Hepatocyte (in vitro differentiated cells): Measurements from ENCODE around the gene HERC5. TPM values are rescaled to one million over a fixed set of nuclear protein-coding genes. Genes with fewer than 3 reads are reported as not detected.

Experiments
- DNase-seq: peaks from one replicate; pipeline ENCODE4 v3.0.0-alpha.2; 2016; ENCODE audit warnings: low spot score
- H2AFZ ChIP-seq: fragments of 200-600 bp; sonication (generic); 2 replicates; pipeline ENCODE4 v1.6.0; 2016; ENCODE audit warnings: antibody characterized with exemption, mild to moderate bottlenecking
- H3K27ac ChIP-seq: fragments of 200-600 bp; sonication (generic); 2 replicates; pipeline ENCODE4 v1.5.1; 2016; ENCODE audit warnings: mild to moderate bottlenecking
- H3K27me3 ChIP-seq: fragments of 200-600 bp; sonication (generic); 2 replicates; pipeline ENCODE4 v1.6.1; 2016
- H3K36me3 ChIP-seq: fragments of 200-600 bp; sonication (generic); replicated peaks from 2 replicates; pipeline ENCODE4 v1.5.1; 2016; ENCODE audit warnings: low read depth; ENCODE audit not compliant: insufficient read depth
- H3K4me1 ChIP-seq: fragments of 200-600 bp; sonication (generic); 2 replicates; pipeline ENCODE4 v1.5.1; 2016; ENCODE audit warnings: mild to moderate bottlenecking, moderate library complexity; ENCODE audit not compliant: insufficient read depth
- H3K4me2 ChIP-seq: fragments of 200-600 bp; sonication (generic); 2 replicates; pipeline ENCODE4 v1.6.0; 2016
- H3K4me3 ChIP-seq: fragments of 200-600 bp; sonication (generic); 2 replicates; pipeline ENCODE4 v1.5.1; 2016; ENCODE audit warnings: mild to moderate bottlenecking
- H3K79me2 ChIP-seq: fragments of 200-600 bp; sonication (generic); 2 replicates; pipeline ENCODE4 v1.6.0; 2017; ENCODE audit warnings: mild to moderate bottlenecking
- H3K9me2 ChIP-seq: fragments of 200-600 bp; sonication (generic); replicated peaks from 2 replicates; pipeline ENCODE4 v1.6.0; 2017; ENCODE audit warnings: mild to moderate bottlenecking; ENCODE audit not compliant: insufficient read depth
- H3K9me3 ChIP-seq: fragments of 200-600 bp; sonication (generic); 2 replicates; pipeline ENCODE4 v1.5.1; 2016; ENCODE audit warnings: low read depth, mild to moderate bottlenecking
- H4K20me1 ChIP-seq: fragments of 200-600 bp; sonication (generic); 2 replicates; pipeline ENCODE4 v1.6.0; 2016; ENCODE audit warnings: mild to moderate bottlenecking; ENCODE audit not compliant: insufficient read depth, poor library complexity, severe bottlenecking
- EZH2 ChIP-seq: fragments of 200-600 bp; sonication (generic); IDR thresholded peaks from 2 replicates; pipeline ENCODE4 v1.6.1; 2016; ENCODE audit warnings: antibody characterized with exemption, mild to moderate bottlenecking, borderline replicate concordance
- EZH2phosphoT487 ChIP-seq: fragments of 200-600 bp; sonication (generic); IDR thresholded peaks from one replicate; pipeline ENCODE4 v1.6.1; 2018; ENCODE audit warnings: antibody characterized with exemption, mild to moderate bottlenecking, low read depth, moderate library complexity; ENCODE audit not compliant: unreplicated experiment, severe bottlenecking
- WGBS: methylation state at CpG from one replicate; pipeline ENCODE4 v1.1.6; 2016; ENCODE audit warnings: low lambda C conversion rate; ENCODE audit errors: missing lambda C conversion rate; 5-methylcytosine and 5-hydroxymethylcytosine counted together
- polyA plus RNA-seq: library from polyadenylated mRNA; unstranded; fragments of >200 nt; fragmentation: Nextera tagmentation; extraction: Ambion mirVana; gene quantifications from 2 replicates; pipeline ENCODE4 v1.2.1, GENCODE V29; 2016
- total RNA-seq: library from RNA; depleted of rRNA; stranded (reverse); fragments of >200 nt; gene quantifications from 2 replicates; pipeline ENCODE4 v1.2.3, GENCODE V29; 2014
- TF ChIP-seq, protein P1 (sequence below): fragments of 200-600 bp; sonication (generic); IDR thresholded peaks from 2 replicates; pipeline ENCODE4 v1.5.1; 2016; ENCODE audit warnings: antibody characterized with exemption, mild to moderate bottlenecking; ENCODE audit not compliant: poor library complexity

The HERC5 gene
- total and polyA plus RNA-seq, 2 experiments from 2014 or later = 1.7 to 2.8 TPM

DNA sequence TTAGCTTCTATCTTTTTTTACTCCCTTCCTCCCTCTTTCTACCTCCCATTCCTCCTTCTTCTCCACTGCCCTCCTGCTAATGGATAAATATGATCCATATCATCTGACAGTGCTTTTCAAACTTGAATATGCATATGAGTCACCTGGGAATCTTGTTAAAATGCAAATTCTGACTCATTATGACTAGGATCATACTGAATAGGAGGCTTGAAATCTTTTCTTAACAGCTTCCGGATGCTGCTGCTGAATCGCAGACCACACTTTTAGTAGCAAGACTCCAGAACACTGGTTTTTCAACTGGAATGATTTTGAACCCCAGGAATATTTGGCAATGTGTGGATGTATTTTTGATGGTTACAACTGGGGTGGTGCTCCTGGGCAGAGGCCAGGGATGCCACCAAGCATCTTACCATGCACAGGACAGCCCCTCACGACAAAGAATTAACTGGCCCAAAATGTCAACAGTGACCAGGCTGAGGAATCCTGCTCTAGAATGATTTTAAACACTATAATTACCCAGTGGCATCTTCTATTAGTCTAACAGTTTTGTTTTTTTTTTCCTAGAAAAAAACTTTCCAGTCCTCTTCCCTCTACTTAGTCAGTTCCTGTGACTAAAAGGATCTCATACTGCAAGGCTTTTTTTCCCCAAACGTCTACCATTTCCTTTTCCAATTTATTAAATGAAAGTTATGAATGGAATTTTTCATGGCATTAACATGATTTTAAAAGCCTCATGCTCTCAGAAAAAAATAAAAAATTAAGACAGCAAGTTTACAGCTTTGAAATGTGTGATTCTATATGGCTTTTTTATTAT, 77.2 kb downstream of the HERC5 start:
- Histone ChIP-seq H3K4me2 (no peak overlapping the region), H3K9me2 (no peaks in the 10 kb centered on the region), H4K20me1 (no peaks in the 10 kb centered on the region), H3K36me3 (no peaks in the 10 kb centered on the region), H2AFZ (no peak overlapping the region), H3K27ac (no peak overlapping the region), H3K9me3 (no peaks in the 10 kb centered on the region), H3K4me1 (no peaks in the 10 kb centered on the region), H3K27me3 (no peaks in the 10 kb centered on the region), H3K4me3 (no peak overlapping the region), H3K79me2 (no peaks in the 10 kb centered on the region)
- DNase-seq = no peak
- WGBS = 66% methylated on average over 4 of the region's 4 CpGs
- no peak for TF ChIP-seq EZH2
- TF ChIP-seq, protein P1, sequence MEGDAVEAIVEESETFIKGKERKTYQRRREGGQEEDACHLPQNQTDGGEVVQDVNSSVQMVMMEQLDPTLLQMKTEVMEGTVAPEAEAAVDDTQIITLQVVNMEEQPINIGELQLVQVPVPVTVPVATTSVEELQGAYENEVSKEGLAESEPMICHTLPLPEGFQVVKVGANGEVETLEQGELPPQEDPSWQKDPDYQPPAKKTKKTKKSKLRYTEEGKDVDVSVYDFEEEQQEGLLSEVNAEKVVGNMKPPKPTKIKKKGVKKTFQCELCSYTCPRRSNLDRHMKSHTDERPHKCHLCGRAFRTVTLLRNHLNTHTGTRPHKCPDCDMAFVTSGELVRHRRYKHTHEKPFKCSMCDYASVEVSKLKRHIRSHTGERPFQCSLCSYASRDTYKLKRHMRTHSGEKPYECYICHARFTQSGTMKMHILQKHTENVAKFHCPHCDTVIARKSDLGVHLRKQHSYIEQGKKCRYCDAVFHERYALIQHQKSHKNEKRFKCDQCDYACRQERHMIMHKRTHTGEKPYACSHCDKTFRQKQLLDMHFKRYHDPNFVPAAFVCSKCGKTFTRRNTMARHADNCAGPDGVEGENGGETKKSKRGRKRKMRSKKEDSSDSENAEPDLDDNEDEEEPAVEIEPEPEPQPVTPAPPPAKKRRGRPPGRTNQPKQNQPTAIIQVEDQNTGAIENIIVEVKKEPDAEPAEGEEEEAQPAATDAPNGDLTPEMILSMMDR = no peak
- no peak for TF ChIP-seq EZH2phosphoT487

DNA sequence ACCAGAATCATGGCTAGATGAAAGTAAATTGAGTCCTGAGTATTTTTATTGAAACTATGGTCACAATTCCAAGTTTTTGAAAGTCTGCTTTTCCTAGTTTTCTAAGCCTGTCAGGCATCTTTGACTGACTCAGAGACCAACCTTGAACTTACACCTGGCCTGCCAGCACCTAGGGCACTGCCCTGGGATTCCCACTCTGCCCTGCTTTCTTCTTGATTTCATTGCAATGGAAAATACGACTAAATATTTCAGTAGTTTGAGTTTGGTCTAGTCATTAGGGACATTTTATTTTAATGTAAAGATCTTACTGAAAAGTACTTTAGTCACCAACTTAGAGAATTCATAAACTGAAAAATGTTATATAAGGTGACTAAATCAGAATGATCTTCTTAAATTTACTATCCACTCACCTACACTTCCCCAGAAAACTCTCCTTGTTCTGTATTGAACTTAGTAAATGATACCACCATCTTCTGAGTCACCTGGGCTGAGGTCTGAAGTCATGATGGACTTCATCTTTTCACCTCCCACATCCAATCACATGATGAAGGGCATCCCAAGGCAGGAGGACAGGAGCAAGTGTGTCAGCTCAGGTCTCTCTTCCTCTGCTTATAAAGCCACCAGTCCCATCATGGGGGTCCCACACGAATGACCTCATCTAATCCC, 78.3 kb downstream of the HERC5 start:
- H3K27me3 ChIP-seq = no peaks in the 10 kb centered on the region
- 82% methylated on average over 2 of the region's 2 CpGs for whole genome bisulfite sequencing

DNA sequence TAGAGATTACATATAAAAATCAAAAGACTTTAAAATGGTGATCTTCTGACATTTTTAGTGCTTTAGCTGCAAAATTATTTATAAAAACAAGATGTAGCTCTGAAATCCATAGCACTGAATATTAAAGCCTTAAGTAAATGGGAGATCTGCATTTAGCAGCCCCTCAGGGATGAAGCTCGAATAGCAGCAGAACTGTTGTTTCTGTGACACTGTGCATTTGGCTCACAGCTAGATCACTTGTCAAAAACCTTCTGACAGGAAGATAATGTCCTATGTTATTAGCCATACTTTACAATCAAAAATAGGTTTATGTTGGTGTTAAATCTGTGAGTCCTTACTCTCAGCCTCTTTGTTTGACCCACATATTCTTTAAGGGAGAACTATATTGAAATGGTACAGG, 80.8 kb downstream of the HERC5 start:
- DNase-seq = no peak
- H3K79me2 ChIP-seq = no peaks in the 10 kb centered on the region
- H3K4me3 ChIP-seq = no peak overlapping the region
- H3K27ac ChIP-seq = no peak overlapping the region
- no peaks in the 10 kb centered on the region for H4K20me1 ChIP-seq
- H3K9me2 ChIP-seq = no peaks in the 10 kb centered on the region
- no peak overlapping the region for H2AFZ ChIP-seq
- TF ChIP-seq, protein P1 = no peak
- TF ChIP-seq EZH2 (no peak), EZH2phosphoT487 (no peak)
- H3K4me2 ChIP-seq = no peak overlapping the region
- H3K27me3 ChIP-seq = no peaks in the 10 kb centered on the region
- WGBS = 86% methylated on average over 1 of the region's 1 CpG
- no peaks in the 10 kb centered on the region for H3K9me3 ChIP-seq
- no peaks in the 10 kb centered on the region for H3K36me3 ChIP-seq
- no peaks in the 10 kb centered on the region for H3K4me1 ChIP-seq

More for the DNA sequence above, 78.3 kb downstream of the HERC5 start:
- H3K9me2 ChIP-seq = no peaks in the 10 kb centered on the region
- no peaks in the 10 kb centered on the region for H3K9me3 ChIP-seq
- no peak overlapping the region for H2AFZ ChIP-seq
- H3K36me3 ChIP-seq = no peaks in the 10 kb centered on the region
- no peak for TF ChIP-seq EZH2phosphoT487
- no peak for TF ChIP-seq EZH2
- TF ChIP-seq, protein P1 = no peak
- no peaks in the 10 kb centered on the region for H3K4me1 ChIP-seq
- no peak overlapping the region for H3K27ac ChIP-seq
- no peaks in the 10 kb centered on the region for H3K79me2 ChIP-seq
- no peak for DNase-seq
- no peak overlapping the region for H3K4me3 ChIP-seq
- H4K20me1 ChIP-seq = no peaks in the 10 kb centered on the region
- H3K4me2 ChIP-seq = no peak overlapping the region
